Lung (tissue), 12 donors: Measurements from ENCODE around the gene CDA. TPM values are rescaled to one million over a fixed set of nuclear protein-coding genes. Genes with fewer than 3 reads are reported as not detected.

Experiments used
- ATAC-seq: fragments of 200-7000 bp; cut with Tn5 transposase; one replicate; pipeline ENCODE4 v1.9.1; 2020; ENCODE audit warnings: moderate number of reproducible peaks; ENCODE audit not compliant: insufficient read depth, low FRiP score
- DNase-seq, 3 donors: peaks; one replicate each; pipeline ENCODE4 v3.0.0-alpha.2; 2013 to 2017
- H3K27ac ChIP-seq, 2 donors: one replicate each; pipeline ENCODE4 v1.5.1; 2013; ENCODE audit warnings: mild to moderate bottlenecking in 2 of 2, moderate library complexity in 2 of 2, control low read depth in 1 of 2, inconsistent platforms in 1 of 2, low read depth in 1 of 2, low read length in 1 of 2
- H3K27me3 ChIP-seq, 3 donors: one replicate each; pipeline ENCODE4 v1.5.1; 2013; ENCODE audit warnings: low read length in 2 of 3; ENCODE audit not compliant: control insufficient read depth in 3 of 3, insufficient read depth in 3 of 3
- H3K36me3 ChIP-seq, 4 donors: one replicate each; pipeline ENCODE4 v1.5.1; 2013; ENCODE audit warnings: low read length in 4 of 4, mild to moderate bottlenecking in 1 of 4, moderate library complexity in 1 of 4; ENCODE audit not compliant: control insufficient read depth in 4 of 4, insufficient read depth in 4 of 4
- H3K4me1 ChIP-seq, 5 donors: one replicate each; pipeline ENCODE4 v1.5.1; 2013; ENCODE audit warnings: low read length in 5 of 5, mild to moderate bottlenecking in 2 of 5, moderate library complexity in 1 of 5; ENCODE audit not compliant: control insufficient read depth in 5 of 5, insufficient read depth in 5 of 5
- H3K4me3 ChIP-seq: one replicate; pipeline ENCODE4 v1.5.1; 2013; ENCODE audit warnings: mild to moderate bottlenecking, control low read depth, moderate library complexity
- H3K9ac ChIP-seq, 2 donors: one replicate each; pipeline ENCODE4 v1.5.1; 2013; ENCODE audit warnings: low read length in 2 of 2, control low read depth in 1 of 2; ENCODE audit not compliant: insufficient read depth in 1 of 2
- H3K9me3 ChIP-seq, 4 donors: one replicate each; pipeline ENCODE4 v1.5.1; 2013; ENCODE audit warnings: low read length in 3 of 4, mild to moderate bottlenecking in 1 of 4, moderate library complexity in 1 of 4; ENCODE audit not compliant: control insufficient read depth in 4 of 4, insufficient read depth in 3 of 4
- CTCF ChIP-seq: IDR thresholded peaks from 2 replicates; pipeline ENCODE4 v1.5.1; 2012; ENCODE audit warnings: mild to moderate bottlenecking; ENCODE audit errors: control extremely low read depth, extremely low read depth
- WGBS, 2 donors: extraction: QIAGEN DNeasy Blood & Tissue Kit; methylation state at CpG; one replicate each; pipeline ENCODE4 v1.1.7; 2013; 5-methylcytosine and 5-hydroxymethylcytosine counted together
- polyA plus RNA-seq, 2 donors: library from polyadenylated mRNA; stranded (reverse); fragments of 200-250 nt; gene quantifications; one replicate each; pipeline ENCODE4 v1.2.1, GENCODE V29; 2013
- total RNA-seq, 2 donors: library from RNA; depleted of rRNA in 1 of 2; stranded (reverse); fragments of >200 nt in 1 of 2; gene quantifications; one replicate each; pipeline ENCODE4 v1.2.1, GENCODE V29; 2014 to 2021
- donor health status: control.
- donor health status: control.
- donor health status: Bipolar disorder and iron deficiency.
- donor health status: healthy.
- donor health status: DM: yes; HTN: yes; CAD: no.

Gene CDA
- total and polyA plus RNA-seq, 4 donors: 0.40 to 47.5 (median 3.4) TPM

GRCh38 chr1:20573987-20574386, 14.9 kb upstream of the CDA start:
- 58 to 71% methylated on average over 1 of the region's 1 CpG for WGBS, 2 donors
- H3K27me3 ChIP-seq: peaks cover 3 to 5% (median 3%) of the 10 kb centered on the region in 3 donors

GRCh38 chr1:20574686-20575540, 14.0 kb upstream of the CDA start:
- no peak overlapping the region for H3K4me3 ChIP-seq
- no peak overlapping the region for H3K9ac ChIP-seq
- 24 to 28% methylated on average over 18 of the region's 18 CpGs for WGBS, 2 donors
- peak; percentile 54 for TF ChIP-seq CTCF
- H3K9me3 ChIP-seq: peaks cover 0 to 4% (median 3%) of the 10 kb centered on the region in 4 donors
- H3K27me3 ChIP-seq: peaks cover 0 to 5% (median 0%) of the 10 kb centered on the region in 3 donors
- DNase-seq (peak; percentile 68 to 83 (median 79)), ATAC-seq (no peak)
- no peaks in the 10 kb centered on the region for H3K36me3 ChIP-seq
- no peak overlapping the region for H3K27ac ChIP-seq
- H3K4me1 ChIP-seq: no peaks in the 10 kb centered on the region

More at GRCh38 chr1:20573987-20574386, 14.9 kb upstream of the CDA start:
- DNase-seq (no peak), ATAC-seq (no peak)
- Histone ChIP-seq H3K9me3 (peaks cover 0 to 5% (median 4%) of the 10 kb centered on the region in 4 donors), H3K4me3 (no peak overlapping the region), H3K27ac (no peak overlapping the region), H3K9ac (no peak overlapping the region), H3K4me1 (no peaks in the 10 kb centered on the region), H3K36me3 (no peaks in the 10 kb centered on the region)
- no peak for TF ChIP-seq CTCF

GRCh38 chr1:20575541-20576336, 13.2 kb upstream of the CDA start:
- Histone ChIP-seq H3K4me3 (no peak overlapping the region), H3K27me3 (peaks cover 0 to 5% (median 0%) of the 10 kb centered on the region in 3 donors), H3K27ac (no peak overlapping the region), H3K36me3 (no peaks in the 10 kb centered on the region), H3K9ac (no peak overlapping the region), H3K4me1 (no peaks in the 10 kb centered on the region), H3K9me3 (peaks cover 0 to 4% (median 3%) of the 10 kb centered on the region in 4 donors)
- no peak for DNase-seq
- no peak for TF ChIP-seq CTCF
- ATAC-seq: no peak
- 67 to 68% methylated on average over 10 of the region's 10 CpGs for WGBS, 2 donors
